CD4-positive, alpha-beta T cell (primary cell): ENCODE results near the gene PLIN1. TPM values are rescaled to one million over a fixed set of nuclear protein-coding genes. Genes with fewer than 3 reads are reported as not detected.

Source experiments
- ATAC-seq: fragments of 200-7000 bp; cut with Tn5 transposase; one replicate; pipeline ENCODE4 v1.10.0; 2022; ENCODE audit warnings: mild to moderate bottlenecking; ENCODE audit not compliant: poor library complexity
- CTCF ChIA-PET: fragments of 350-600 bp; sonication (Branson Sonifier 250); formaldehyde crosslinking; loops from one replicate; lab custom pipeline; 2021; ENCODE audit warnings: antibody characterized with exemption, inconsistent platforms; lab: Charles Lee
- POLR2A ChIA-PET: fragments of 350-600 bp; sonication (Branson Sonifier 250); formaldehyde crosslinking; loops from one replicate; lab custom pipeline; 2021; ENCODE audit warnings: antibody characterized with exemption, inconsistent platforms; lab: Charles Lee
- DNase-seq, 14 experiments: peaks; one replicate each; pipeline ENCODE4 v3.0.0-alpha.2; 2013 to 2020; ENCODE audit warnings: mixed read lengths in 2 of 14
- H3K27ac ChIP-seq, 2 donors: one replicate each; pipeline versions ENCODE4 v1.5.1 to v1.7.0; 2013; ENCODE audit warnings: low read length in 2 of 2, low read depth in 1 of 2, mild to moderate bottlenecking in 1 of 2
- H3K27me3 ChIP-seq, 2 experiments: 1 replicate in 1 of 2; 2 replicates in 1 of 2; pipeline versions ENCODE4 v1.6.1 to v1.7.0; 2013; ENCODE audit warnings: low read length in 2 of 2, control low read depth in 1 of 2, mild to moderate bottlenecking in 1 of 2, moderate library complexity in 1 of 2; ENCODE audit not compliant: insufficient read depth in 2 of 2, control insufficient read depth in 1 of 2
- H3K36me3 ChIP-seq: one replicate; pipeline ENCODE4 v1.6.1; 2013; ENCODE audit warnings: low read length, control low read depth; ENCODE audit not compliant: insufficient read depth
- H3K4me1 ChIP-seq: one replicate; pipeline ENCODE4 v1.6.1; 2013; ENCODE audit warnings: low read length, control low read depth; ENCODE audit not compliant: insufficient read depth
- H3K4me3 ChIP-seq: one replicate; pipeline ENCODE4 v1.5.1; 2013; ENCODE audit warnings: mild to moderate bottlenecking, low read length, moderate library complexity
- H3K9me3 ChIP-seq, 2 experiments: 1 replicate in 1 of 2; 2 replicates in 1 of 2; pipeline versions ENCODE4 v1.6.1 to v1.7.0; 2013; ENCODE audit warnings: low read length in 2 of 2, mild to moderate bottlenecking in 2 of 2, control low read depth in 1 of 2, moderate library complexity in 1 of 2; ENCODE audit not compliant: control insufficient read depth in 1 of 2, insufficient read depth in 1 of 2
- H3K27ac Mint-ChIP-seq: one replicate; pipeline ENCODE4 v1.8.0; 2020; ENCODE audit warnings: mixed read lengths
- H3K27me3 Mint-ChIP-seq: one replicate; pipeline ENCODE4 v1.8.0; 2021; ENCODE audit warnings: mixed read lengths
- H3K36me3 Mint-ChIP-seq: one replicate; pipeline ENCODE4 v1.8.0; 2021; ENCODE audit warnings: low read depth, mixed read lengths
- H3K4me1 Mint-ChIP-seq: one replicate; pipeline ENCODE4 v1.8.0; 2021; ENCODE audit warnings: low read depth, mixed read lengths
- H3K4me3 Mint-ChIP-seq: one replicate; pipeline ENCODE4 v1.8.0; 2020; ENCODE audit warnings: mild to moderate bottlenecking, mixed read lengths
- H3K9me3 Mint-ChIP-seq: one replicate; pipeline ENCODE4 v1.8.0; 2020; ENCODE audit warnings: mixed read lengths
- CTCF ChIP-seq: fragments of 200-600 bp; IDR thresholded peaks from one replicate; pipeline ENCODE4 v1.8.0; 2022; ENCODE audit warnings: antibody characterized with exemption, mild to moderate bottlenecking
- intact Hi-C, 2 experiments: fragments of 100-400 bp; cut with DNase I in 1 of 2; cut with micrococcal nuclease in 1 of 2; formaldehyde crosslinking; loops; one replicate each; pipeline versions ENCODE4 v1.15.1 to v1.9.0; 2023 to 2025; cut with DNase I, micrococcal nuclease
- total RNA-seq, 174 experiments: library from RNA in 2 of 174; stranded (reverse) in 2 of 174; gene quantifications; one replicate each; pipeline ENCODE4 v1.2.3 and lab custom pipeline; 2021 to 2026

The PLIN1 gene
- total RNA-seq, 2 experiments from 2014 or later: 0.08 to 0.22 TPM

GRCh38 chr15:89628301-89628700, 50.9 kb downstream of the PLIN1 start:
- Mint-ChIP-seq H3K27ac (no peak overlapping the region), H3K36me3 (no peaks in the 10 kb centered on the region), H3K27me3 (no peaks in the 10 kb centered on the region), H3K9me3 (no peaks in the 10 kb centered on the region), H3K4me1 (no peaks in the 10 kb centered on the region), H3K4me3 (no peak overlapping the region)
- Histone ChIP-seq H3K4me3 (no peak overlapping the region), H3K36me3 (no peaks in the 10 kb centered on the region), H3K27ac (no peak overlapping the region), H3K4me1 (no peaks in the 10 kb centered on the region), H3K9me3 (peaks cover 0 to 7% of the 10 kb centered on the region in 2 experiments), H3K27me3 (no peaks in the 10 kb centered on the region)
- TF ChIP-seq CTCF: no peak
- ChIA-PET POLR2A (no interaction called here), CTCF (no interaction called here)
- ATAC-seq: no peak
- DNase-seq: no peak
- intact Hi-C loops: no loop called here

- no peaks in the 10 kb centered on the region for H3K36me3 Mint-ChIP-seq
- no peak for TF ChIP-seq CTCF
- ChIA-PET CTCF (no interaction called here), POLR2A (no interaction called here)
- H3K4me3 Mint-ChIP-seq: no peak overlapping the region
- no peak for ATAC-seq
- no peaks in the 10 kb centered on the region for H3K4me1 ChIP-seq
- H3K27ac ChIP-seq: no peak overlapping the region
- intact Hi-C loops: no loop called here
- H3K9me3 Mint-ChIP-seq: no peaks in the 10 kb centered on the region
- H3K4me1 Mint-ChIP-seq: no peaks in the 10 kb centered on the region
- DNase-seq: no peak
- no peaks in the 10 kb centered on the region for H3K9me3 ChIP-seq
- H3K27me3 Mint-ChIP-seq: no peaks in the 10 kb centered on the region
- H3K4me3 ChIP-seq: no peak overlapping the region
- no peak overlapping the region for H3K27ac Mint-ChIP-seq
- H3K36me3 ChIP-seq: no peaks in the 10 kb centered on the region
- no peaks in the 10 kb centered on the region for H3K27me3 ChIP-seq
These were observed 51.8 kb downstream of the PLIN1 start for GRCh38 chr15:89627256-89627970.

- intact Hi-C loops: no loop called here
- no peaks in the 10 kb centered on the region for H3K27me3 Mint-ChIP-seq
- no peak overlapping the region for H3K4me3 ChIP-seq
- no peak for TF ChIP-seq CTCF
- no peaks in the 10 kb centered on the region for H3K36me3 ChIP-seq
- DNase-seq (no peak), ATAC-seq (no peak)
- no peaks in the 10 kb centered on the region for H3K9me3 Mint-ChIP-seq
- CTCF ChIA-PET: no interaction called here
- no peak overlapping the region for H3K27ac Mint-ChIP-seq
- no peaks in the 10 kb centered on the region for H3K4me1 ChIP-seq
- H3K4me3 Mint-ChIP-seq: no peak overlapping the region
- no peaks in the 10 kb centered on the region for H3K27me3 ChIP-seq
- no peaks in the 10 kb centered on the region for H3K36me3 Mint-ChIP-seq
- H3K9me3 ChIP-seq: no peaks in the 10 kb centered on the region
- no peak overlapping the region for H3K27ac ChIP-seq
- H3K4me1 Mint-ChIP-seq: no peaks in the 10 kb centered on the region
- POLR2A ChIA-PET: no interaction called here
These were observed 53.5 kb downstream of the PLIN1 start for GRCh38 chr15:89625716-89626115.
